Activated T-cell treated with anti-CD3 and anti-CD28 coated beads, Interleukin-2, amount 50 U/mL, for 72 hours (primary cell): Measurements from ENCODE around the gene SGMS1. TPM values are rescaled to one million over a fixed set of nuclear protein-coding genes. Genes with fewer than 3 reads are reported as not detected.
A peak's percentile ranks its signal among the peaks of the same experiment; 100 is the strongest.

ENCODE experiments used
- ATAC-seq, 2 donors: fragments of 150-1000 bp; cut with Tn5 transposase; replicated peaks in 1 of 2; 2 replicates each; pipeline ENCODE4 v1.10.0; 2021; ENCODE audit warnings: moderate library complexity in 2 of 2, mild to moderate bottlenecking in 1 of 2
- DNase-seq, 2 donors: peaks; one replicate each; pipeline ENCODE4 v3.0.0; 2021 to 2022; ENCODE audit warnings: mixed read lengths in 1 of 2
- H3K27ac Mint-ChIP-seq: one replicate; pipeline ENCODE4 v1.8.0; 2022; ENCODE audit warnings: mild to moderate bottlenecking, moderate library complexity, mixed read lengths
- H3K27me3 Mint-ChIP-seq: one replicate; pipeline ENCODE4 v1.8.0; 2022; ENCODE audit warnings: low read depth, mixed read lengths
- H3K36me3 Mint-ChIP-seq, 2 donors: one replicate each; pipeline ENCODE4 v1.8.0; 2022; ENCODE audit warnings: mixed read lengths in 2 of 2, mild to moderate bottlenecking in 1 of 2; ENCODE audit not compliant: insufficient read depth in 2 of 2
- H3K4me1 Mint-ChIP-seq: one replicate; pipeline ENCODE4 v1.8.0; 2022; ENCODE audit warnings: low read depth, mixed read lengths
- H3K4me3 Mint-ChIP-seq, 2 donors: one replicate each; pipeline ENCODE4 v1.8.0; 2022; ENCODE audit warnings: mild to moderate bottlenecking in 2 of 2, mixed read lengths in 2 of 2, moderate library complexity in 2 of 2
- H3K9me3 Mint-ChIP-seq, 2 donors: one replicate each; pipeline ENCODE4 v1.8.0; 2022; ENCODE audit warnings: mixed read lengths in 2 of 2
- total RNA-seq, 2 donors: library from RNA; stranded (reverse); gene quantifications; one replicate each; pipeline ENCODE4 v1.2.3, GENCODE V29; 2022

The SGMS1 gene
- total RNA-seq, 2 donors from 2014 or later, result 8.9 to 9.7 TPM

GRCh38 chr10:50517626-50518025 is 106.1 kb downstream of the SGMS1 start:
- Mint-ChIP-seq H3K4me3 (no peak overlapping the region), H3K27ac (no peak overlapping the region), H3K4me1 (peaks cover 24% of the 10 kb centered on the region), H3K36me3 (peaks cover 4 to 6% of the 10 kb centered on the region in 2 donors), H3K27me3 (no peaks in the 10 kb centered on the region), H3K9me3 (no peaks in the 10 kb centered on the region)
- no peak for DNase-seq
- no peak for ATAC-seq

- Mint-ChIP-seq H3K9me3 (no peaks in the 10 kb centered on the region), H3K27ac (no peak overlapping the region), H3K27me3 (no peaks in the 10 kb centered on the region), H3K4me3 (no peak overlapping the region), H3K4me1 (peaks cover 37% of the 10 kb centered on the region), H3K36me3 (peaks cover 4 to 6% of the 10 kb centered on the region in 2 donors)
- DNase-seq (no peak), ATAC-seq (no peak)
These were observed 107.6 kb downstream of the SGMS1 start for GRCh38 chr10:50516171-50516570.

- Mint-ChIP-seq H3K27me3 (no peaks in the 10 kb centered on the region), H3K27ac (no peak overlapping the region)
- DNase-seq, result no peak
These were observed 108.3 kb downstream of the SGMS1 start for GRCh38 chr10:50515420-50515819.

GRCh38 chr10:50514995-50515394 is 108.8 kb downstream of the SGMS1 start:
- H3K27ac Mint-ChIP-seq, result no peak overlapping the region
- ATAC-seq, result no peak
- peaks cover 4 to 6% of the 10 kb centered on the region in 2 donors for H3K36me3 Mint-ChIP-seq
- no peaks in the 10 kb centered on the region for H3K9me3 Mint-ChIP-seq
- peaks cover 49% of the 10 kb centered on the region for H3K4me1 Mint-ChIP-seq
- no peak for DNase-seq
- H3K27me3 Mint-ChIP-seq, result no peaks in the 10 kb centered on the region
- no peak overlapping the region for H3K4me3 Mint-ChIP-seq

More at GRCh38 chr10:50515420-50515819, 108.3 kb downstream of the SGMS1 start:
- Mint-ChIP-seq H3K9me3 (no peaks in the 10 kb centered on the region), H3K4me1 (peaks cover 45% of the 10 kb centered on the region), H3K4me3 (no peak overlapping the region), H3K36me3 (peaks cover 4 to 6% of the 10 kb centered on the region in 2 donors)
- ATAC-seq, result no peak

GRCh38 chr10:50513956-50514355 is 109.8 kb downstream of the SGMS1 start:
- ATAC-seq (no peak), DNase-seq (no peak)
- peaks cover 60% of the 10 kb centered on the region for H3K4me1 Mint-ChIP-seq
- no peak overlapping the region for H3K27ac Mint-ChIP-seq
- no peaks in the 10 kb centered on the region for H3K9me3 Mint-ChIP-seq
- peaks cover 4 to 6% of the 10 kb centered on the region in 2 donors for H3K36me3 Mint-ChIP-seq
- H3K27me3 Mint-ChIP-seq, result peaks cover 6% of the 10 kb centered on the region
- no peak overlapping the region for H3K4me3 Mint-ChIP-seq

GRCh38 chr10:50512743-50513416 is 110.9 kb downstream of the SGMS1 start:
- DNase-seq, result peak; percentile 22 to 32
- Mint-ChIP-seq H3K27ac (no peak overlapping the region), H3K9me3 (no peaks in the 10 kb centered on the region), H3K4me1 (peaks cover 70% of the 10 kb centered on the region), H3K4me3 (peak overlapping the region; percentile 35 to 48), H3K27me3 (peaks cover 6% of the 10 kb centered on the region), H3K36me3 (peaks cover 4% of the 10 kb centered on the region in 2 donors)
- ATAC-seq, result peak; percentile 37 to 42

GRCh38 chr10:50512214-50512595 is 111.6 kb downstream of the SGMS1 start:
- Mint-ChIP-seq H3K27me3 (peaks cover 6% of the 10 kb centered on the region), H3K27ac (peak overlapping the region; percentile 9), H3K4me3 (peak overlapping the region; percentile 35 to 48), H3K36me3 (peaks cover 2 to 4% of the 10 kb centered on the region in 2 donors), H3K9me3 (no peaks in the 10 kb centered on the region), H3K4me1 (peaks cover 77% of the 10 kb centered on the region)
- DNase-seq (no peak), ATAC-seq (no peak)

GRCh38 chr10:50511492-50512213 is 112.1 kb downstream of the SGMS1 start:
- Mint-ChIP-seq H3K27me3 (peaks cover 6% of the 10 kb centered on the region), H3K9me3 (no peaks in the 10 kb centered on the region), H3K4me1 (peaks cover 83% of the 10 kb centered on the region), H3K36me3 (no peaks in the 10 kb centered on the region), H3K27ac (peak overlapping the region; percentile 10), H3K4me3 (peak overlapping the region; percentile 35 to 48)
- ATAC-seq (peak; percentile 46 to 57), DNase-seq (peak; percentile 16 to 41)

- Mint-ChIP-seq H3K27me3 (peaks cover 13% of the 10 kb centered on the region), H3K36me3 (peaks cover 0 to 2% of the 10 kb centered on the region in 2 donors), H3K4me1 (peaks cover 91% of the 10 kb centered on the region), H3K9me3 (no peaks in the 10 kb centered on the region), H3K4me3 (peak overlapping the region in 1 of 2 donors; percentile 48), H3K27ac (peak overlapping the region; percentile 71)
- ATAC-seq, result peak in 1 of 2 donors; percentile 1
- no peak for DNase-seq
These were observed 113.0 kb downstream of the SGMS1 start for GRCh38 chr10:50510517-50511473.

GRCh38 chr10:50508315-50509051 is 115.3 kb downstream of the SGMS1 start:
- peak; percentile 62 to 71 for DNase-seq
- peak overlapping the region in 1 of 2 donors; percentile 29 for H3K4me3 Mint-ChIP-seq
- peak overlapping the region; percentile 34 for H3K27ac Mint-ChIP-seq
- H3K4me1 Mint-ChIP-seq, result peaks cover 90% of the 10 kb centered on the region
- peaks cover 15% of the 10 kb centered on the region for H3K27me3 Mint-ChIP-seq
- H3K9me3 Mint-ChIP-seq, result no peaks in the 10 kb centered on the region
- H3K36me3 Mint-ChIP-seq, result peaks cover 0 to 2% of the 10 kb centered on the region in 2 donors
- peak; percentile 75 to 82 for ATAC-seq

- peaks cover 90% of the 10 kb centered on the region for H3K4me1 Mint-ChIP-seq
- no peak for ATAC-seq
- no peak overlapping the region for H3K4me3 Mint-ChIP-seq
- no peak overlapping the region for H3K27ac Mint-ChIP-seq
- peaks cover 15% of the 10 kb centered on the region for H3K27me3 Mint-ChIP-seq
- H3K36me3 Mint-ChIP-seq, result peaks cover 0 to 2% of the 10 kb centered on the region in 2 donors
- H3K9me3 Mint-ChIP-seq, result no peaks in the 10 kb centered on the region
- DNase-seq, result no peak
These were observed 116.7 kb downstream of the SGMS1 start for GRCh38 chr10:50506861-50507573.

- Mint-ChIP-seq H3K27me3 (peaks cover 14% of the 10 kb centered on the region), H3K36me3 (peaks cover 0 to 4% of the 10 kb centered on the region in 2 donors), H3K27ac (no peak overlapping the region), H3K9me3 (no peaks in the 10 kb centered on the region), H3K4me3 (no peak overlapping the region), H3K4me1 (peaks cover 79% of the 10 kb centered on the region)
- no peak for DNase-seq
- ATAC-seq, result no peak
These were observed 119.4 kb downstream of the SGMS1 start for GRCh38 chr10:50504389-50504788.
